ENCODE results near the gene NCAPH2. TPM values are rescaled to one million over a fixed set of nuclear protein-coding genes. Genes with fewer than 3 reads are reported as not detected.

Gene NCAPH2
- total and polyA plus RNA-seq, 2 of the 13 experiments (the other 11 are each of a cell fraction or from before 2014, with no cell fraction given): 28.1 to 64.4 TPM

- TF ChIP-seq NFAT5 (CRISPR knock-in tag; IDR thresholded peaks at IDR 0.05) (peak; percentile 55; the same call in 1 of the 2 replicates), ZSCAN12 (CRISPR knock-in tag; IDR thresholded peaks at IDR 0.05) (peak; percentile 69; the same call in 1 of the 2 replicates), ZNF768 (CRISPR knock-in tag; IDR thresholded peaks at IDR 0.05) (peak; percentile 34; the same call in 1 of the 2 replicates), PBX2 (CRISPR knock-in tag; IDR thresholded peaks at IDR 0.05) (no peak), GTF3A (CRISPR knock-in tag; conservative IDR thresholded peaks at IDR 0.05) (no peak; the same call in 1 of the 2 replicates), PHB2 (IDR thresholded peaks at IDR 0.05; ENCODE audit: partially characterized antibody) (no peak), ESRRA (CRISPR knock-in tag; IDR thresholded peaks at IDR 0.05; ENCODE audit: low read depth) (peak; percentile 50; the same call in 1 of the 2 replicates), ARNTL (CRISPR knock-in tag; IDR thresholded peaks at IDR 0.05) (peak; percentile 59; the same call in 1 of the 2 replicates), ZNF230 (CRISPR knock-in tag; IDR thresholded peaks at IDR 0.05) (no peak), ZSCAN25 (CRISPR knock-in tag; IDR thresholded peaks at IDR 0.05) (0 out of 2 replicates have a peak, but pooled peaks have one; percentile 1), ZNF335 (CRISPR knock-in tag; IDR thresholded peaks at IDR 0.05) (no peak), FOXK1 (CRISPR knock-in tag; IDR thresholded peaks at IDR 0.05; ENCODE audit: borderline replicate concordance, low read depth) (peak; percentile 21; the same call in 1 of the 2 replicates), ZNF484 (CRISPR knock-in tag; IDR thresholded peaks at IDR 0.05; ENCODE audit: borderline replicate concordance, low read depth) (no peak)
- TF ChIP-seq, protein P1, sequence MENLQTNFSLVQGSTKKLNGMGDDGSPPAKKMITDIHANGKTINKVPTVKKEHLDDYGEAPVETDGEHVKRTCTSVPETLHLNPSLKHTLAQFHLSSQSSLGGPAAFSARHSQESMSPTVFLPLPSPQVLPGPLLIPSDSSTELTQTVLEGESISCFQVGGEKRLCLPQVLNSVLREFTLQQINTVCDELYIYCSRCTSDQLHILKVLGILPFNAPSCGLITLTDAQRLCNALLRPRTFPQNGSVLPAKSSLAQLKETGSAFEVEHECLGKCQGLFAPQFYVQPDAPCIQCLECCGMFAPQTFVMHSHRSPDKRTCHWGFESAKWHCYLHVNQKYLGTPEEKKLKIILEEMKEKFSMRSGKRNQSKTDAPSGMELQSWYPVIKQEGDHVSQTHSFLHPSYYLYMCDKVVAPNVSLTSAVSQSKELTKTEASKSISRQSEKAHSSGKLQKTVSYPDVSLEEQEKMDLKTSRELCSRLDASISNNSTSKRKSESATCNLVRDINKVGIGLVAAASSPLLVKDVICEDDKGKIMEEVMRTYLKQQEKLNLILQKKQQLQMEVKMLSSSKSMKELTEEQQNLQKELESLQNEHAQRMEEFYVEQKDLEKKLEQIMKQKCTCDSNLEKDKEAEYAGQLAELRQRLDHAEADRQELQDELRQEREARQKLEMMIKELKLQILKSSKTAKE (CRISPR knock-in tag; IDR thresholded peaks at IDR 0.05; ENCODE audit: borderline replicate concordance): no peak
- TF ChIP-seq, protein P2, sequence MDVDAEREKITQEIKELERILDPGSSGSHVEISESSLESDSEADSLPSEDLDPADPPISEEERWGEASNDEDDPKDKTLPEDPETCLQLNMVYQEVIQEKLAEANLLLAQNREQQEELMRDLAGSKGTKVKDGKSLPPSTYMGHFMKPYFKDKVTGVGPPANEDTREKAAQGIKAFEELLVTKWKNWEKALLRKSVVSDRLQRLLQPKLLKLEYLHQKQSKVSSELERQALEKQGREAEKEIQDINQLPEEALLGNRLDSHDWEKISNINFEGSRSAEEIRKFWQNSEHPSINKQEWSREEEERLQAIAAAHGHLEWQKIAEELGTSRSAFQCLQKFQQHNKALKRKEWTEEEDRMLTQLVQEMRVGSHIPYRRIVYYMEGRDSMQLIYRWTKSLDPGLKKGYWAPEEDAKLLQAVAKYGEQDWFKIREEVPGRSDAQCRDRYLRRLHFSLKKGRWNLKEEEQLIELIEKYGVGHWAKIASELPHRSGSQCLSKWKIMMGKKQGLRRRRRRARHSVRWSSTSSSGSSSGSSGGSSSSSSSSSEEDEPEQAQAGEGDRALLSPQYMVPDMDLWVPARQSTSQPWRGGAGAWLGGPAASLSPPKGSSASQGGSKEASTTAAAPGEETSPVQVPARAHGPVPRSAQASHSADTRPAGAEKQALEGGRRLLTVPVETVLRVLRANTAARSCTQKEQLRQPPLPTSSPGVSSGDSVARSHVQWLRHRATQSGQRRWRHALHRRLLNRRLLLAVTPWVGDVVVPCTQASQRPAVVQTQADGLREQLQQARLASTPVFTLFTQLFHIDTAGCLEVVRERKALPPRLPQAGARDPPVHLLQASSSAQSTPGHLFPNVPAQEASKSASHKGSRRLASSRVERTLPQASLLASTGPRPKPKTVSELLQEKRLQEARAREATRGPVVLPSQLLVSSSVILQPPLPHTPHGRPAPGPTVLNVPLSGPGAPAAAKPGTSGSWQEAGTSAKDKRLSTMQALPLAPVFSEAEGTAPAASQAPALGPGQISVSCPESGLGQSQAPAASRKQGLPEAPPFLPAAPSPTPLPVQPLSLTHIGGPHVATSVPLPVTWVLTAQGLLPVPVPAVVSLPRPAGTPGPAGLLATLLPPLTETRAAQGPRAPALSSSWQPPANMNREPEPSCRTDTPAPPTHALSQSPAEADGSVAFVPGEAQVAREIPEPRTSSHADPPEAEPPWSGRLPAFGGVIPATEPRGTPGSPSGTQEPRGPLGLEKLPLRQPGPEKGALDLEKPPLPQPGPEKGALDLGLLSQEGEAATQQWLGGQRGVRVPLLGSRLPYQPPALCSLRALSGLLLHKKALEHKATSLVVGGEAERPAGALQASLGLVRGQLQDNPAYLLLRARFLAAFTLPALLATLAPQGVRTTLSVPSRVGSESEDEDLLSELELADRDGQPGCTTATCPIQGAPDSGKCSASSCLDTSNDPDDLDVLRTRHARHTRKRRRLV (CRISPR knock-in tag; IDR thresholded peaks at IDR 0.05): no peak; the same call in 1 of the 2 replicates
Measured at GRCh38 chr22:50529897-50530579, 22.0 kb downstream of the NCAPH2 start, which contains the start of gene TYMP (continued).

All from HepG2 (cell line).